Measurements from ENCODE around the gene CFAP92. TPM values are rescaled to one million over a fixed set of nuclear protein-coding genes. Genes with fewer than 3 reads are reported as not detected.

The CFAP92 gene
- total RNA-seq, 1 donor from 2014 or later, result 3.7 TPM

DNA sequence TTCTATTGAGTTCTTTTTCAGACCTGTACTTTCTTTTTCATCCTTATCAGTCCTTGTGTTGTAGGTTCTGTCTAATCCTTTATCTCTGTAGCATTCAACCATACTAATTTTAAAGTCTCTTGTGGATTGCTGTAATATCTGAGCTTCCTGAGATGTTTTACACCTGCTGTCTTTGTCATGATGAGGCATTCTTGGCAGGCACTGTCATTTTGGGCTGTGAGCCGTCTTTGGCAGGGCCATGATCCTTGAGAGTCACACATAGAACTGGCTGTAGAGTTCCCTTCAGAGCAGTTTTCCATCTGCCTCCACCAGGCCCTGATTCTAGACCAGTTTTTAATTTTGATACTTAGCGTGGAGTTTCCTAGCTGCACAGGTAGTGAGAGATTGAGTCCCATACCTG lies 13.9 kb upstream of the CFAP92 start:
- DNase-seq (ENCODE audit: low spot score), result no peak
- H3K4me1 Mint-ChIP-seq (ENCODE audit: unreplicated experiment), result peaks cover 31% of the 10 kb centered on the region
- H3K9me3 Mint-ChIP-seq (ENCODE audit: unreplicated experiment), result no peaks in the 10 kb centered on the region
- TF ChIP-seq CTCF (IDR thresholded peaks at IDR 0.05; ENCODE audit: unreplicated experiment), result no peak
- no peak overlapping the region for H3K27ac Mint-ChIP-seq (ENCODE audit: unreplicated experiment)
- peaks cover 12% of the 10 kb centered on the region for H3K27me3 Mint-ChIP-seq (ENCODE audit: unreplicated experiment)
- H3K36me3 Mint-ChIP-seq (ENCODE audit: low read depth, unreplicated experiment), result peaks cover 39% of the 10 kb centered on the region
- H3K4me3 Mint-ChIP-seq (ENCODE audit: unreplicated experiment), result peak overlapping the region; percentile 38

DNA sequence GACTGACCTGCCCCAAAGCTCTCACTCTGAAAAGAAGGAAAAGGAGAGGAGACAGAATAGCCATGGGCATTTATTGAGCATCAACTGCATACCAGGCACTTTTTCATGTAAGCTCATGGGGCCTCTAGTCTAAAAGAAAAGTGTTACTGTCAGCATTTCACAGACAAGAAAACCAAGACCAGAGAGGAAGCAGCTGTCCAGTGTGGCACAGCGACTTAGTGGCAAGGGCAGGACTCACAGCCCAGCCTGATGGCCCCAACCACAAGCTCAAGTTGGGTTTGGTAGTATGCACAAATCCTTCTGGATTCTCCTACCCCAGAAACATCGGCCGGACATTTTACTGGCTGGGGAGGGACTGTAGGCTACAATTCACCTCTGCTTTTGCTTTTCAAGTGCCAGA lies 13.0 kb upstream of the CFAP92 start:
- no peak for DNase-seq (ENCODE audit: low spot score)
- peaks cover 33% of the 10 kb centered on the region for H3K4me1 Mint-ChIP-seq (ENCODE audit: unreplicated experiment)
- peaks cover 18% of the 10 kb centered on the region for H3K27me3 Mint-ChIP-seq (ENCODE audit: unreplicated experiment)
- H3K36me3 Mint-ChIP-seq (ENCODE audit: low read depth, unreplicated experiment), result peaks cover 39% of the 10 kb centered on the region
- TF ChIP-seq CTCF (IDR thresholded peaks at IDR 0.05; ENCODE audit: unreplicated experiment), result no peak
- no peak overlapping the region for H3K27ac Mint-ChIP-seq (ENCODE audit: unreplicated experiment)
- H3K4me3 Mint-ChIP-seq (ENCODE audit: unreplicated experiment), result no peak overlapping the region
- H3K9me3 Mint-ChIP-seq (ENCODE audit: unreplicated experiment), result no peaks in the 10 kb centered on the region

- peaks cover 32% of the 10 kb centered on the region for H3K4me1 Mint-ChIP-seq (ENCODE audit: unreplicated experiment)
Measured at GRCh38 chr3:129005526-129006303, 11.8 kb upstream of the CFAP92 start.

GRCh38 chr3:129004639-129005295 lies 10.9 kb upstream of the CFAP92 start:
- no peak for TF ChIP-seq CTCF (IDR thresholded peaks at IDR 0.05; ENCODE audit: unreplicated experiment)
- H3K36me3 Mint-ChIP-seq (ENCODE audit: low read depth, unreplicated experiment), result peaks cover 39% of the 10 kb centered on the region
- H3K27me3 Mint-ChIP-seq (ENCODE audit: unreplicated experiment), result peaks cover 19% of the 10 kb centered on the region
- H3K4me3 Mint-ChIP-seq (ENCODE audit: unreplicated experiment), result peak overlapping the region; percentile 76
- DNase-seq (ENCODE audit: low spot score), result no peak
- peaks cover 38% of the 10 kb centered on the region for H3K4me1 Mint-ChIP-seq (ENCODE audit: unreplicated experiment)
- H3K27ac Mint-ChIP-seq (ENCODE audit: unreplicated experiment), result no peak overlapping the region
- H3K9me3 Mint-ChIP-seq (ENCODE audit: unreplicated experiment), result no peaks in the 10 kb centered on the region

More at GRCh38 chr3:129005526-129006303, 11.8 kb upstream of the CFAP92 start:
- Mint-ChIP-seq H3K36me3 (ENCODE audit: low read depth, unreplicated experiment) (peaks cover 39% of the 10 kb centered on the region), H3K9me3 (ENCODE audit: unreplicated experiment) (no peaks in the 10 kb centered on the region), H3K27ac (ENCODE audit: unreplicated experiment) (no peak overlapping the region), H3K4me3 (ENCODE audit: unreplicated experiment) (peak overlapping the region; percentile 76), H3K27me3 (ENCODE audit: unreplicated experiment) (peaks cover 19% of the 10 kb centered on the region)
- no peak for TF ChIP-seq CTCF (IDR thresholded peaks at IDR 0.05; ENCODE audit: unreplicated experiment)
- DNase-seq (ENCODE audit: low spot score), result no peak

GRCh38 chr3:129003578-129004112 lies 9.8 kb upstream of the CFAP92 start:
- H3K4me3 Mint-ChIP-seq (ENCODE audit: unreplicated experiment), result peak overlapping the region; percentile 90
- no peaks in the 10 kb centered on the region for H3K9me3 Mint-ChIP-seq (ENCODE audit: unreplicated experiment)

More at GRCh38 chr3:129003578-129004112, 9.8 kb upstream of the CFAP92 start:
- Mint-ChIP-seq H3K27me3 (ENCODE audit: unreplicated experiment) (peaks cover 19% of the 10 kb centered on the region), H3K36me3 (ENCODE audit: low read depth, unreplicated experiment) (peaks cover 30% of the 10 kb centered on the region), H3K4me1 (ENCODE audit: unreplicated experiment) (peaks cover 44% of the 10 kb centered on the region), H3K27ac (ENCODE audit: unreplicated experiment) (no peak overlapping the region)
- no peak for TF ChIP-seq CTCF (IDR thresholded peaks at IDR 0.05; ENCODE audit: unreplicated experiment)
- peak; percentile 42 for DNase-seq (ENCODE audit: low spot score)

Data from endothelial cell (in vitro differentiated cells).